22Rv1 (cell line): Measurements from ENCODE around the gene TMEM88.

Source experiments
- H3K27ac ChIP-seq: fragments of 450-650 bp; 2 replicates; pipeline ENCODE4 v1.5.1; 2017
- ZFX ChIP-seq: fragments of 450-650 bp; IDR thresholded peaks from 2 replicates; pipeline ENCODE4 v1.6.1; 2017; ENCODE audit warnings: antibody characterized with exemption, borderline replicate concordance
- TF ChIP-seq, protein P1 (sequence below): fragments of 450-650 bp; IDR thresholded peaks from 2 replicates; pipeline ENCODE4 v1.5.1; 2017; ENCODE audit warnings: mild to moderate bottlenecking

TMEM88 gene

DNA sequence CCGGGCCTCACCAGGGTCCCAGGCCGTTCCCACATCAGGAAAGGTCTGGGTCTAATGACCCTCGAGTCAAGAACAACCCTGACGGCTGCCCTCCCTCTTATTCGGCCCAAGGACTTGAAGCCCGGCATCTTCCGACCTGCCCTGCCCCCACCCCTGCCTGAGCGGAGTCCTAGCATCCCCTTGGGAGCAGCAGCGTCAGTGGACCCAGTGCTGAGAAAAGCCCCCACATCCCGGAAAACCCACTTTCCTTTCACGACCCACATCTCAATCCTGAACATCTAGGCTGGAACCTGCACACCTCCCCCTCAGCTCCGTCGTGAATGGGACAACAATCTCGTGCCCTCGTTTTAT lies 769 bp downstream of the TMEM88 start:
- TF ChIP-seq ZFX: no peak
- peak overlapping the region; percentile 98 for H3K27ac ChIP-seq

DNA sequence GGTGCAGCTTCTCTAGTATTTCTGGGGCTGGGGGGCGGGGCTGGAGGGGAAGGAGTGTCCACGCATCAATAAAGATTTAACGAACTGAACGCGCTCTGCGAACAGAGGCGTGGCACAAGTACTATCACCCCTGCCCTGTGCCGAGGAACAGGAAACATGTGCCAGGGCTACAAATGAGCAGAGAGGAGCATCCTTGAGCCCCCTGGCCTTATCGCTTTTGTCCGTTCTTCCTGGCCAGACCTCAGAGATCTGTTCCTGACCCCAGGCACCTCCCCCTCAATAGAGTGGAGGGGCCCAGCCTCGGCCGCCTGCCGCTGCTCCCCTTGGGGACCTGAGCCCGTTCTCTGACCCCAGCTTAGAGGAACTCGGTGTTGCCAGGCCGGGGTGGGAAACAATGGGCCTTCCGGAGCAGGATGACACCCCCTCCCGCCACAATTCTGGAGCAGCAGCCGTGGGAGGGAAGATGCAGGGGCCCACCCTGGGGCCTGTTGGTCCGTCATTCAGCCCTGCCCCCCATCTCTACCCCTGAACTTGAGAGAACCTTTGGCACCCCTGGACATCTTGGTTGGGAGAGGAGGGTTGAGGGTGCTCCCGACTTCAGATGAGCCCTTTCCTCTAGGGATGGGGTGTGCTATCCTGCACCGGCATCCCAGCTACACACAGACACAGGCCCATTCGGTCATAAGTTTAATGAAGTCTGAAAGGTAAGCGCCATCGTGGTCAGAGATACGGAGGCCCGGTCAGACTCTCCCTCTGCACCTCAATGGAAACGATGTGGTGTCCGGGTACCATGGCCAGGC lies 1.3 kb downstream of the TMEM88 start:
- peak overlapping the region; percentile 98 for H3K27ac ChIP-seq

DNA sequence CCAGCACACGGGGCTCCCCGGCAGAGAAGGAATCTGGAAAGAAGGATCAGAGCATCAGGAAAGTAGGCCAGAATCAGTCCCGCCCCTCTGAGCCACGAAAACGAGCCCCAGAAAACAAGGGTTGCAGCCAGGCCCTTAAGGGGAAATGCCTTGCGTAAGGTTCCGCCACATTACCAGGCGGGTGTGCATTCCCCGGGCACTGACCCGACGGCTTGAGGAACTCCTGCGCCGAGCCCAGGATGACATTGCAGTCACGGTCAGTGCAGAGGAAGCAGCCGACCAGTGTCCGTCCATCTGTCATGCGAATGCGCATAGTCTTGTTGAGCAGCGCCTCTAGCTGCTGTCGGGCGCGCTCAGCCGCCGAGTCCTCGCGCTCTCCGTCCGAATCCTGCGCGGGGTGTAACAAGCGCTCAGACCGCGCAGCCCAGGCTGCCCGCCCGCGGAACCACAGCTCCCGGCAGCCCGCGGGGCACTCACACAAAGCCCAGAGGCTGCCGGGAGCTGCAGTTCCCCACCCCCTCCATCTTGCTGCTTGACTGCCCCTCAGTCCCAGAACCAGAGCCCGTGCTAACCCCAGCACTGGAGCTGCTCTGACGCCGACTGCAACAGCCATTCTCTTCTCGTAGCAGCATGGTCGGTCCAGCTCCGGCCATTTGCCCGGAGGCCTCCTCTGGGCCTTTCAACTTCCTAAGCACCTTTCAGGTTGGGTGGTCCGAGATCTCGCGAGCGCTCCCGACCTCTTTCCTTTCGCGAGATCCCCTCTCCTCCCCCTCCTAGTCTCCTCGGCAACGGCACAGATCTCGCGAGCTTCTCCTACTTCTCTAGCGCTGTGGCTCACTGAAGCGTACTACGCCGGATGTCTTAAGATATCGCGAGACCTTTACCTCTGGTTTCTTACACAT lies 2.2 kb downstream of the TMEM88 start, which contains the start of gene NAA38:
Gene NAA38, minus strand, starts transcription at position 749 of the 902 bp plus-strand sequence. Its CDS starts 96 bp downstream, at position 653.
- peak within 1 kb of the TSS; percentile 98 for H3K27ac ChIP-seq
- TF ChIP-seq, protein P1, sequence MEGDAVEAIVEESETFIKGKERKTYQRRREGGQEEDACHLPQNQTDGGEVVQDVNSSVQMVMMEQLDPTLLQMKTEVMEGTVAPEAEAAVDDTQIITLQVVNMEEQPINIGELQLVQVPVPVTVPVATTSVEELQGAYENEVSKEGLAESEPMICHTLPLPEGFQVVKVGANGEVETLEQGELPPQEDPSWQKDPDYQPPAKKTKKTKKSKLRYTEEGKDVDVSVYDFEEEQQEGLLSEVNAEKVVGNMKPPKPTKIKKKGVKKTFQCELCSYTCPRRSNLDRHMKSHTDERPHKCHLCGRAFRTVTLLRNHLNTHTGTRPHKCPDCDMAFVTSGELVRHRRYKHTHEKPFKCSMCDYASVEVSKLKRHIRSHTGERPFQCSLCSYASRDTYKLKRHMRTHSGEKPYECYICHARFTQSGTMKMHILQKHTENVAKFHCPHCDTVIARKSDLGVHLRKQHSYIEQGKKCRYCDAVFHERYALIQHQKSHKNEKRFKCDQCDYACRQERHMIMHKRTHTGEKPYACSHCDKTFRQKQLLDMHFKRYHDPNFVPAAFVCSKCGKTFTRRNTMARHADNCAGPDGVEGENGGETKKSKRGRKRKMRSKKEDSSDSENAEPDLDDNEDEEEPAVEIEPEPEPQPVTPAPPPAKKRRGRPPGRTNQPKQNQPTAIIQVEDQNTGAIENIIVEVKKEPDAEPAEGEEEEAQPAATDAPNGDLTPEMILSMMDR: peak; percentile 55
- TF ChIP-seq ZFX: no peak

More for the DNA sequence above, 1.3 kb downstream of the TMEM88 start:
- no peak for TF ChIP-seq ZFX
- TF ChIP-seq, protein P1: no peak

DNA sequence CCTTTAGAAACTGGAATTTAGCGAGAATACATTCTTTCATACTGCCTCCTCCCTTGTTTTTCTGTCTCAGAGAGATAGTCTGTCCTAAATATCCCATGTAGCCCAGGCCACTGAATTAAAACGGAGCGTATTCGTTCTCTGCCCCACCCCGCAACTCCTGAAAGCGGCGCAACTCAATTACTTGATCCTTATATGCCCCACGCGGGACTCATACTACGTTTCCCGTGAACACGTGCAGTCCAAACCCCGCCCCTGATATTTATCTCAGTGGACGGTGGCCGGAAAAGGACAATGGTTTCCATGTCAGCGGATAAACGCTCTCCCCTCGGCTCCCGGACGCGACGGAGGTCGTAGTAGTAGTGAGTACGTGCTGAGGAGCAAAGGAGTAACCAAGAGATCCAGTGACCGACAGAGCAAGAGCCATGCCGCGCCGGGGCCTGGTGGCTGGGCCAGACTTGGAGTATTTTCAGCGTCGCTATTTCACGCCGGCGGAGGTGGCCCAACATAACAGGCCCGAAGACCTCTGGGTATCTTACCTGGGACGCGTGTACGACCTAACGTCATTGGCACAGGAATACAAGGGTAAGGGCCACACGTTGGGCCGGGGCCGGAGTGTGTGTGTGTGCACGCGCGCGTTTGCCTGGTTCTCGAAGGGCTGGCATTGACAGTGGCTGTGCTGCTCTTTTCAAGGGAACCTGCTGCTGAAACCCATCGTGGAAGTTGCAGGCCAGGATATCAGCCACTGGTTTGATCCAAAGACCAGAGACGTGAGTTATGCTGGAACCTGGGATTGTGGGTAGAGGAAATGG lies 3.1 kb downstream of the TMEM88 start, which contains the start of gene CYB5D1:
Gene CYB5D1, plus strand, starts transcription at position 291 of the 809 bp plus-strand sequence. Its CDS starts 132 bp downstream, at position 423.
- H3K27ac ChIP-seq: peak within 1 kb of the TSS; percentile 98
- TF ChIP-seq, protein P1: no peak; the same call in 1 of the 2 replicates
- TF ChIP-seq ZFX: no peak

DNA sequence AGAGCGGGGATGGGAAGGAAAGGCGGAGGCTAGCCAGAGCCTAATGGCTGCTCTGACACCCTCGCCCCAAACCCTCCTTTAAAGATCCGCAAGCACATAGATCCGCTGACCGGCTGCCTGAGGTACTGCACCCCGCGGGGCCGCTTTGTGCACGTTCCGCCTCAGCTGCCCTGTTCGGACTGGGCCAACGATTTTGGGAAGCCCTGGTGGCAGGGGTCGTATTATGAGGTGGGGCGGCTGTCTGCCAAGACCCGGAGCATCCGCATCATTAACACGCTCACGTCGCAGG lies 3.6 kb downstream of the TMEM88 start:
- no peak for TF ChIP-seq ZFX
- TF ChIP-seq, protein P1: no peak; the same call in none of the 2 replicates
- H3K27ac ChIP-seq: peak overlapping the region; percentile 98

DNA sequence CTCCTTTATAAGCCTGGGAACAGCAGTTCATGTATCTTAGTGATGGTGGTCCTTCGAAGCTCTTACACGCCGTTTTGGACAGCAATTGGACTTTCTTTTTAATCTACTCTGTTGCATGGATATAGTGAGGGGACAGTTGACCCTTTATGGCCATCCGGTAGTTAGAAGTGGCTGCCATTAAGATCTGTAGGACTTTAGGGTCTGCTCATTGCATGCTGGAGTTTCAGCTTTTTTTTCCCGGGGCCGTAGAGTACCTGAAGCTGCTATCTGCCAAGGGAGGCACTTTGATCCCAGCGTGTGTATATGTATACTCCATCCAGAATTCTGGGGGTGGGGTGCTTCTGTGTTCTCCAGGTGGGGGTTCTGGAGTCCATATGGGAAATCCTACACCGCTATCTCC lies 4.2 kb downstream of the TMEM88 start:
- peak overlapping the region; percentile 98 for H3K27ac ChIP-seq
- TF ChIP-seq ZFX: no peak
- TF ChIP-seq, protein P1: no peak
